DND-41 (cell line): ENCODE measurements around the gene POLR2C.

Experiments used
- CTCF ChIP-seq: IDR thresholded peaks from 2 replicates; pipeline ENCODE4 v1.5.1; 2012; ENCODE audit warnings: borderline replicate concordance, low read length, moderate library complexity, mild to moderate bottlenecking; ENCODE audit not compliant: poor library complexity, severe bottlenecking; ENCODE audit errors: extremely low read depth
- EZH2 ChIP-seq: IDR thresholded peaks from 3 replicates; pipeline ENCODE4 v1.6.1; 2012; ENCODE audit warnings: borderline replicate concordance, low read depth, mild to moderate bottlenecking, moderate library complexity, low read length, inconsistent platforms; ENCODE audit not compliant: severe bottlenecking

- no peak for TF ChIP-seq CTCF
- TF ChIP-seq EZH2 = no peak
Measured at GRCh38 chr16:57498031-57498430, 35.6 kb downstream of the POLR2C start.
